GM12891 (cell line): ENCODE results near the gene ICE1.
"Not testable (repeated sequence)": the region's sequence is repeated elsewhere in the genome, so short reads cannot be mapped to it uniquely, and the experiment has no call there.

ENCODE experiments used
- POLR2A ChIP-seq: IDR thresholded peaks from 2 replicates; pipeline ENCODE4 v1.6.1; 2011; ENCODE audit warnings: low read depth, low read length, control low read depth
- POLR2AphosphoS5 ChIP-seq: IDR thresholded peaks from 2 replicates; pipeline ENCODE4 v1.6.1; 2011; ENCODE audit warnings: low read depth, low read length, control low read depth
- TAF1 ChIP-seq: IDR thresholded peaks from 2 replicates; pipeline ENCODE4 v1.6.1; 2011; ENCODE audit warnings: low read depth, low read length, control low read depth

DNA sequence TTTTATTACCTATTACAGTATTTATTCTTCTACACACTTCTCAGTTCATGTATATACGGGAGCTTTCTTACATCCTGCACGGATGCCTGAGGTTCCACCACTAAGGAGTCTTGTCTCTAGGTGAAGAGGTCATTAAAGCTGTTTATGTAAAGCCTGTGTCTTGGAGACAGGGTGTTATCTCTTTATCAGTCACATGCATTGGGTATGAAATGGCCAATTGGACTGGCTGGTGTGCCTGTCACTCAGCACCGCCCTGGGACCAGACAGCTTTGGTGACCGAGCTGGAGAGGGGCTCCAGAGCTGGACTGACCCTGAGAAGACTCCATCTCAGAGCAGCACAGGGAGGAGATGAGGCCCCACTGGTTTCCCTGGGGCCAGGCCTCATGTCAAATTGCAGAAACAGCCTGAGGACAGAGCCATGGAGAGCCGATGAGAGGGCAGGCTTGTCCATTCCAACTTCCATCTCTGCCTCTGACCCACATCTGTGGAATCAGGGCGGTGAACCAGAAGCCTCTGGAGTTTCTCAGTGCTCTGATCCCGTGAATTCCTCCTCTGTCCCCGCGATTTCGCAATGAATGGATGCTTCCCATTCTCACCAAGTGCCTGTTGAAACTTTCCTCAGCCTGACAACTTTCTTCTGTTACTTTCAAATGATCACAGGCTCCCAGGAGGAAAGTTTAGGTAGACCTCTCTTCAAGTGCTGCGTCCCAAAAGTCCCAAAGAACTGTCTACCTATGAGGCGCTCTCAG lies 32.2 kb upstream of the ICE1 start:
- TF ChIP-seq POLR2A, POLR2AphosphoS5, TAF1: not testable (repeated sequence)
